NCI-H446 (cell line): Measurements from ENCODE around the gene SKIL.

ENCODE experiments used
- DNase-seq, 2 experiments: peaks; one replicate each; lab custom pipeline; 2025; lab: John Stamatoyannopoulos, UW

The SKIL gene

DNA sequence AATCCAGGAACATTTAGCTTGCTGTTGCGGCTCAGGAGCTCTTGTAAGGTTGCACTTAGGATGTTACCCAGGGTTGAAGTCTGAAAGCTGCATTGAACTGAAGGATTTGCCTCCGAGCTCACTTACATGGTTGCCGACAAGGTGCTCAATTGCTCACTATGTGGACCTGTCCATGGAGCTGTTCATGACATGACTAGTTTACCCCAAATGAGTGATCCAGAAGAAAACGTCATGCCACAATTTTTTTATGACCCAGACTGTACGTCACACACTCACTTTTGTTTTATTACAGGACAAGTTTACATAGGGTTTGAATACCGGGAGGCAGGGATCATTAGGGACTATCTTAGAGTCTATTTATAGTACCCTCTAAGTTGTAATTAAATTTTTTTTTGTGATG lies 40.2 kb downstream of the SKIL start:
- DNase-seq, result no peak

DNA sequence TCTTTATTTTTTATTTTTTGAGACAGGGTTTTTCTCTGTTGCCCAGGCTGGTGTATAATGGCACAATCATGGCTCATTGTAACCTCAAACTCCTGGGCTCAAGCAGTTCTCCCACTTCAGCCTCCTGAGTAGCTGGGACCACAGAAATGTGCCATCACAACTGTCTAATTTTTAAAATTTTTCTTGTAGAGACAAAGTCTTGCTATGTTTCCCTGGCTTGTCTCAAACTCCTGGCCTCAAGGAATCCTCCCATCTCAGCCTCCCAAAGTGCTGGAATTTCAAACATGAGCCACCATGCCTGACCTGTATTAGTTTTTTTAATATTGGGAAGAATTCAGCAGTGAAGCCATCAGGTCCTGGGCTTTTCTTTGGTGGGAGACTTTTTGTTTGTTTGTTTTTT lies 47.6 kb downstream of the SKIL start:
- no peak for DNase-seq

DNA sequence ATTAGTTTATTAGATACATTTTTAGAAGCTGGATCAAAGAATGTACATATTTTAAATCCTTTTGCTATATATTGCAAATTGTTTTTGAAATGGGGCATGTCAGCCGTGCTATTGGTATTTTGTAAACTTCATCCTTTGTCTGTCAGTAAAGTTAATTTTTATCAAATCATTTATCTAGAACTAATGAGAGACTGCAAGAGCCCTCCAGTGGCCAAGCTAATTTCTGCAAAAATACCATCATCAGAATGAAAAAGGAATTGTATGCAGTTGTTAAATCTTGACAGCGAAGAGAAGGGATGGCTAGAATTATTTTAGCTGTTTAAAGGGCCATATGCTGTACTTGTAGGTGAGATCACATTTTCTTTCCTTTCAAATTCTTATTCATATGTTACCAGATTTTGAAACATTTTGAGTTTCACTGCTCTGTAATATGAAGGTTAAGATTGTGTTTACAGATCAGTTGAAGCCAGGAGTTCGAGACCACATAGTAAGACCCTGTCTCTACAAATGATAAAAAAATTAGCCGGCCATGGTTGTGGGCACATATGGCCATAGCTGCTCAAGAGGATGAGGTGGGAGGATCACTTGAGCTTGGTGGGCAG lies 53.0 kb downstream of the SKIL start:
- DNase-seq, result peak in 1 of 2 experiments; percentile 26

DNA sequence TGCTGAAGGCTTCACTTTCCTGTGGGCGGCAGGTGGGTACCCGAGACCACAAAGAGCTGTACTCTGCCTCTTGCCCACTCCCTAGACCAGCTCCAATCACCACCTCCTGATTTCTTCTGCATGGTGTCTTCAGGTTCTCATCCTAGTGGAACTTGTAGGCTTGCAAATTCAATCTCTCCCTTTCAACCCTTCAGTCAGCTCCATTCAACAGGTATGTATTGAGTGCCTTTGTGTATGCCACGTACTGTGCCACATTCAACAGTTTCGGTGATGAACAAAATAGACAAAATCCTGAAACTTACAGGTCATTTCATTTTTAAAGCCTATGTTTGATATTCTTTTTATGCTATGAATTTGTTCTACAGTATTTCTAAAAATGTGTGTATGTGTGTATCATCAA lies 55.8 kb downstream of the SKIL start:
- DNase-seq, result no peak

DNA sequence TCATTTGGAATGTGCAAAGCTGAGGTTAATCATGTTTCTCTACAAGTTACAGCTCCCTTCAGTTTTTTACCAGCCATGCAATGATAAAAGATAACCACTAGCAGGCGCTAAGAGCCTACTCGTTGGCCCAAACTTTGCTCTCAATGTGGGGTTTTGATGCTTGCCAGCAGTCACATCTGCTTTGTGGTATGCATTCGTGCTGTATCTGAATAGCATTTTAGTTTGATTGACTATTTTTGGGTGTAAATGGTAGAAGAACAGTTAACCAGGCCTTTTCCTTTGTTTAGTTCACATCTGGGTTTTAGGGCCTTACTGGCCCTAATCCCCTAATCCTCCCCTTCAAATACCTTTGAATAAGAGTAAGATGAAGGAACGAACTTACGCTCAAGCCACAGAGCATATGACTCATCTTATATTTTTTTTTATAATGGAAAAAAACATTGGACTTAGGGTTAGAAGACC lies 56.7 kb downstream of the SKIL start:
- peak; percentile 50 to 84 for DNase-seq

DNA sequence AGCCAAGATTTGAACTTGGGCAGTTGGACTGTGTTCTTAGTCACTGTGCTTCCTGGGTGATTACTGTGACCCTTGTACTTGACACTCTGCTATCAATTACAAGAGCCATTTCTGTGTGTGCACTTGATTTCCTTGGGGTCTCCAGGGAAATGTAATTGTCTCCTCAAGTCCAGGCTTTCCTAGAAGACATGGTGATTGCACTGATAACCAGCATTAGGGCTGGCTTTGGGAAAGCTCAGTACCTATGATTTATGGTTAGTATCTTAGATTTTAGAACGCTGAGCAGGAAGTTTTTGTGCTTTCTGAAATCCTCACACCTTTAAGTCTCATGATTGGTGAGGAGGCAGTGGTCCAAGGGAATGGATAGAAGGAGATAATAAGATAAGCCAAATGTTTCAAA lies 59.6 kb downstream of the SKIL start:
- DNase-seq, result no peak

DNA sequence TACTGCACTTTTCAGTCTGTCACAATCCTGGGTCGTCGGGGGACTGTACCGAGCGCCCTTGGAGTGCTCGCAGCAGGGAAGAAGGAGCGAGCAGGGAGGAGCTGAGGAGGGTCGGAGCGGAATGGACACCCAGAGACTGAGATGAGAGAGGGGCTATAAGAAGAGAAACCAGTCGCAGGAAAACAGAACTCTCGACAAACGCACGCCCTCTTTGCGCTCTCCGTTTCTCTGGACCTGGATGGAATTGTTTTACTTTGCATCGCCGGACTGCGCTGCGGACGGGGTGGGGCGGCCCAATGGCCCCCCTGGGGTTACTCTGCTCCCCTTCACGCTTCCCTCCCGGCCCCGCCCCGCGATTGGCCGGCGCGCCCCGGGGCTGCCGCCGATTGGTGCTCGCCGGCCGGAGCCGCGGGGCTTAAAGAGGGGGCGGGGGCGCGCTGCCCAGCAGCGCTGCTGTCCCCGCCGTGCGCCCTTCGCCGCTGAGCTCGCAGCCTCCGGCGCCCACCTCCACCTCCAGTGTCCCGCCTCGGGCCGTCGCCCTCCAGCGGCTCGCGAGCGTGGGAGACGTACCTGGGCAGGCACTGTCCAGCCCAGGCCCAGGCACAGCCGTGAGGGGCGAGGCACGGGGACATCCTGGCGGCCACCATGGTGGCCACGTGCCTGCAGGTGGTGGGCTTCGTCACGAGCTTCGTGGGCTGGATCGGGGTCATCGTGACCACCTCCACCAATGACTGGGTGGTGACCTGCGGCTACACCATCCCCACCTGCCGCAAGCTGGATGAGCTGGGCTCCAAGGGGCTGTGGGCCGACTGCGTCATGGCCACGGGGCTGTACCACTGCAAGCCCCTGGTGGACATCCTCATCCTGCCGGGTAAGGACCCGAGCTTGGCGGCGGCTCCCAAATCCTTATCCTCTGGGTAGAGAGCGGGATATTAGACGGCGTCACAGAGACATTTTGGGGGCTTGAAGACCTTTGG lies 61.2 kb downstream of the SKIL start, which contains the start of gene CLDN11:
Gene CLDN11, plus strand, starts transcription at position 447 of the 977 bp plus-strand sequence. Its CDS starts 199 bp downstream, at position 646.
- no peak for DNase-seq

DNA sequence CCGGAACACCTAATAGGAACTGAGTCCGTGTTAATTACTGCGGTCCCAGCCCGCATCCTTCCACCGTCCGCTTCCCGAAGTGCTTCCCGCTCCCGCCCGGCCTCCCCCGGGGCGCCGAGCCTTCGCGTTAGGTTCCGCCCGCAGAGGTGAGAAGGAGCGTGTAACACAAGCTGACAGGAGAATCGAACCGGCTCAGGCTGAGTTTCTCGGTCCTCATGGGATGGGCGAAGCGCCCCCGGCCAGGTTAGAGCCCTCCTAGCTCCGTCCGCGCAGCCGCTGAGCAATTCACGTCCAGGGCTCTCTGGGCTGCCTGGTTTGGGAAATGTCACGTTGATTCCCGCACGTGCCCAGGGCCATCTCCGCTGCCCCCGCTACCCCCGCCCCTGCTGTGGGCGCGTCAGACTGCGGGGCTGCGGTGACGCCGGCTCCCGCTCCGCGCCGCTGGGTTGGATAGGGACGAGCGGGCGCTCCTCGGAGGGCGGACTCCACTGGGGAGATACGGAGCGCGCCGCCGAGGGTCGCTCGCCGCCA lies 62.1 kb downstream of the SKIL start:
- no peak for DNase-seq

DNA sequence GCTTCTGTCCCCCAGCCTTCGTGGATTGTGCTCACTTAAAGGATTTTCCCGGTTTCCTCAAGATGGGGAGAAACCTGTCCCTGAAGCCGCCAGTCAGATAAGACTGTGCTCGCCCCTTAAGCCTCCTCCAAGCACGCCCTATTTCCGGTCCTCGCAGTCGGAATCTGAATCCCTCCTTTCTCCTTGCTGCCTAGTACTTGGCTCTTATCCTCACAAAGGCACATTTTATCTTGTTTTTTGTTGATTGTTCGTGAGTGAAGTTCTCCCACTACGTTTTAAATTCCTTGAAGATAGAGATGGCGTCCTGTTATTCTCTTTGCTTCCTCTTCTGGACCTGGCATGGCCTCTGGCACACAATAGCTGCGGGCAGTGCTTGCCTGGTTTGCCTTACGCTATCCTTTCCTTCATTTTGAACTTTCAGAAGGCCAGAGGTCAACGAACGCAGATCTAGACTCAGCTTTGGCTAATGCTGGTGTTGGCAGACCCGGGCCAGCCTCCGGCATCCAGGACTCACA lies 62.8 kb downstream of the SKIL start:
- no peak for DNase-seq

DNA sequence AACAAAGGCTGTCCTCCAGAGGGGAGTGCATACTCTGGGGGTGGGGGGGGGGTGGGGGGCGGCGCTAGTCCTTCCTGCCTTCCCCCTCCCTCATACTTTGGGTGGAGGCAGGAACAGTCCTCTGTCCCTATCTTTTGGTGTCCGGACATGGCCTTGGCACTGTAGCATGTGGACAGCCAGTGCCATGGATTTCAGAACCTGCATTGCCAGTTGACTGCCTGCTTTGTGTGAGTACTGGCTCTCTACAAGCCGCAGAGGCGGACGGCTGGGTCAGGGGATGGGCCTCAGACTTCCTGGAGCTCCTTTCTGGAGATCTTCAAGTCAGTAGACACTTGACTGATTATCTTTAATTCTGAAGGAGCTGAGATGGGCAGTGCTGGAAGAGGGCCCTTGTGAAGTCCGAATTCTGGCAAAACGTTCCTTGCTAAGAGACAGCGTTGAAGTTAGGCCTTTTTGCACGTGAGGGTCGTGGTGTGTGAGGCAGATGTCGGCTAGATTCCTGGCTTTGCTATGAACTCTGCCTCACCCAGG lies 63.7 kb downstream of the SKIL start:
- DNase-seq, result no peak

DNA sequence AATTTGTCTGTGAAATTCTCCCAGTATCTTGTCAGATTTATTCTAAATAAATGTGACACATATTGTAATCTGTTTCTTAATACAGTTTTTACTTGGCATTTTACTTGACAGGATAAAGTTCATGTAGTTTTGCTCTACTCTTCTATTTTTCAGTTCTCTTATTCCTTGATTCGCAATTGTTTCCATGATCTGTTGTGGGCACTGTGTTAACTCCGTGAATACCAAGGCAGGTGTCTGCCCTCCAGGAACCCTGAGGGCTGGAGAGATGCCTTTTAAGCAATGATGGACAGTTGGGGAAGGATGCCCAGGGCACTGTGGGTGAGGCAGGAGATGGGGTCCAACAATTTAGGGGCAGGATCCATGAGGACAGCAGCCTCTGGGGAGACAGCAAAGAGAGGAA lies 64.2 kb downstream of the SKIL start:
- no peak for DNase-seq

DNA sequence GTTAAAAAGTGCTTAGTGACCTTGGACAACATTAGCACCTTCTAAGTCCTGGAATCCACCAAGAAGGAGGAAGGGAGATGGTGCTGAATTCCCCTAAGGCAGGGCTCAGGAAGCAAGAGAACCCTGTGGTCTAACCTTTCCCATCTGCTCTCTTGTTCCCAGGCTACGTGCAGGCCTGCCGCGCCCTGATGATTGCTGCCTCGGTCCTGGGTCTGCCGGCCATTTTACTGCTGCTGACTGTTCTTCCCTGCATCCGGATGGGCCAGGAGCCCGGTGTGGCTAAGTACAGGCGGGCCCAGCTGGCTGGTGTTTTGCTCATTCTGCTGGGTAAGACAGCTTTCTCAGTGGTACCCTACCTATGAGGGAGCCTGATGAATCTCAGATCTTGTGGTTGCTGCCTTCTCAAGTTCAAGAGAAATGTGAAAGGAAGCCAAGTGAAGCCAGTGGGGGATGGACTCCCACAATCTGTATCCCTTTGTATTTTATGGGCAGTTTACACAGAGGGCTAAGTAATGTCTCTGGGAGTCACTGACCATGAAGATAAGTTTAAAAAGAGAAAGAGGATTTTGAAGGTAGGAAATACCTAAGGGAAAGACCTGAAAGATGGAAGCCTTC lies 65.6 kb downstream of the SKIL start:
- no peak for DNase-seq

DNA sequence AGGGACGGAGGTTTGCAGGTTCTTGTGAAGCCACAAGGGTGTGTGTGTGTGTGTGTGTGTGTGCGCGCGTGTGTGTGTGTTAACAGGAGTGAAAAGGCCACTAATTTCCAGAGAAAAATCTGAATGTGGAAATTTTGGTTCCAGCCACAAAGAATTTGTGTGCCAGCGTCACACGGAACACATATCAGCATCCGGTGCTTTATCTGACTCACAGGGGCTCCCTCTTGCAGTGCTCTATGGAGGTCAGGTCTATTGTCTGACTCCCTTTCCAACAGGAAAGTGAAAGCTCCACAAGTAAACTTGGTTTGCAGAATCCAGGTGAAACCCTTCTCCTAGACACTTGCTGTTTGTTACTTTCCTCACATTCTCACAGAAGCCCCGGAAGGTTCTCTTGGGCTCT lies 67.4 kb downstream of the SKIL start:
- DNase-seq, result no peak

DNA sequence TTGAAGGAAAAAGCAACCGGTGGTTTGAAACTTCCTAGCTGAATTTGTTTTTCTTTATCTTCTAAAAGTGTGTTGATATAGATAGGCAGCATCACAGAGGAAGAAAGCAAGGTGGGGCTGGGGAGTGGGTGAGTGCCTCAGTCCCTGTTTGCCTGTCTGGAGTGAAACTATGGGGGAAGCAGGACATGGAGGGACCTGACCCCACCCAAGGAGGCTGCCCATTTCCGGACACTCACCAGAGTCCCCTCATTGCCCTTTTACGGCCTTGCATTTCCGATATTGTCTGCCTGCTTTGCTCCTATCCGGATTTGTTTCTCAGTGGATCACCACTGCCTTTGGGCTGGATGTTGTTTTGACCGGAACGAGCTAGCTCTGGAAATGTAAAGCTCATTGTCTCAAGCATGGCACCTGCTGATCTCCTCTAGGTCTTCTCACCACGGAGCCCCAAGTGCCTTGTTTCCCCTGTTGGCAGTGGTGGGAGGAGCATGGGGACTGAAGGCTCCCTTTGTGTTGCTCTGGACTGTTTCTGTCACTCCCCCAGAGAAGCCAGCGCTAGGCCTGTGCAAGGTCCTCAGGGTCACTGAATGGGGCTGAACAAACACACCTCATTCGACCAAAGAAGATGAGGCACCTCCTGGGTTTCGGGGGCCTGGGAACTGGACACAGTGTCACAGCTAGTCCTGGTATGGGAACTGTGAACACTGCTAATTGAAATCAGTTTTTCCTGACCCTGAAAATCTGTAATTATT lies 68.2 kb downstream of the SKIL start:
- no peak for DNase-seq

DNA sequence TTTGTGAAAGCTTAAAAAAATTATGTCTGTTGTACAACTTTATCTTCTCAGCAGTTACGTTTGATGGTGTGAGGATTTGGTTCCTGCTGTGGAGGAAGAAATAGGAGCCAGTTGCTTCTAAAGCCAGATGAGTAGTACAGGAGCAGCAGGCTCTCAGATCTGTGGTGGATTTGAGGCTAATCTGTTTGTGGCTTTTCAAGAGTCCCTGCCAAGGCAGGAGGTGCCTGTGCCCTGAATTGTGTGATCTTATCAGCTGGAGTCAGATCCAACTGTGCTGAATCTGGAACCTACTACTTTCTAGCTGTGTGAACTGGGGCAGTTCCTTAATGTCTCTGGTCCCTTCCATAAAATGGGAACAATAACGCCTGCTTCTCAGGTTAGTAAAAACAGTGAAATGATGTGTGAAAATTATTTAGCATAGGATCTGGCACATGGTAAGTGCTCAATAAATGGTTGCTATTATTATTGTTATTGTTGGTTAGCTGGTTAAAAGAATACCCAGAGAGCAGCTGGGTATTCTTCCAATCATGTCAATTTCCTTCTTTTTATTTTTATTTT lies 68.8 kb downstream of the SKIL start:
- DNase-seq, result no peak

DNA sequence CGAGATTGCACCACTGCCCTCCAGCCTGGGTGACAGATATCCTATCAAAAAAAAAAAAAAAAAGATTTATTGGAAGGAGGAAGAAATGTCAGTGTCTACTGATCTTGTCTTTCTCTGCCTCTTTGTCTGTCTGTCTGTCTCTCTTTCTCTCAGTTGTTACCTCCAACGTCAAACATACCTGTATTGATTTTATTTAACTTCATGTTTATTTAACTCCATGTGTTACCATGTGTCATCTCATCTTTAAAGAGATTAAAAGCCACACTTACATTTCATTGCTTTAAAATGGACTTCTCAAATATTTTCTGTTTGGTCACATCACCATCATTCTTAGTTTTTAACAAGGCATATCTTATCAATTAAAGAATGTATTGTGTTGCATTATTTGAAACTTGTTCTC lies 70.6 kb downstream of the SKIL start:
- DNase-seq, result no peak

DNA sequence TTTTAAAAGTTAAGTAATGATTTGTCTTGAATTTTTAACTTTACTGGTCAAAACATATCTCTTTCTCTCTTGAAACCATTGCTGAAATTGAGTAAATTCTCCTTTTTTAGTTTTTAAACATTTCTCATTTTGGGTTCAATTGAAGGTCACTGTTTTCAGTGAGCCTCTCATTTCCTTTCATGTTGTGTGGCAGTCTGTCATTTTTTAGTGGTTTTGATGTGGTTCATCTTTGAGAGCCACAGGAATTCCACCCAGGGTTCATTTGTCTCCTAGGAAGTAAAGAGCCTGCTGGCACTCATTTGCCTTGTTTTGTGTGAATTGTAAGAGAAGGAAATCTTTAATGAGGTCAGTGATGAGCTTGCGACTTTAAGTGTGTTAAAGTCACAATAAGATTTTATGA lies 71.5 kb downstream of the SKIL start:
- no peak for DNase-seq

DNA sequence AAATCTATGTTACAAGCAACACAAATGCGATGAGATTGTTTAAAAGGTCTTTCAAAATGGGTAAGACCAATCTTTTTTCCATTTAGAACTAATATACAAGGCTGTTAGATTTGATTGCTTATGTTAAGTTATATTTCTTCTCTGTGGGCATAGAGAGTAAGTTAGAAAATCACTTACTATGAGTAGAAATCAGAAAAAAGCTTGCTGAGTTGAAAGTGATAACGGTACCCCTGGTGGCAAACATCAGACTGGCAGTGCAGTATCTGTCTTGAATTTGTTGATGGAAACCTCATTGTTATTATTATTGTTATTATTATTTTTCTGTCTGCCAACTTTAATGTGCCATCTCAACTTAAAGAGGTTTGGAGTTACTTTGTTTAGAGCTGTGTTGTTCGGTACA lies 73.5 kb downstream of the SKIL start:
- DNase-seq, result no peak

DNA sequence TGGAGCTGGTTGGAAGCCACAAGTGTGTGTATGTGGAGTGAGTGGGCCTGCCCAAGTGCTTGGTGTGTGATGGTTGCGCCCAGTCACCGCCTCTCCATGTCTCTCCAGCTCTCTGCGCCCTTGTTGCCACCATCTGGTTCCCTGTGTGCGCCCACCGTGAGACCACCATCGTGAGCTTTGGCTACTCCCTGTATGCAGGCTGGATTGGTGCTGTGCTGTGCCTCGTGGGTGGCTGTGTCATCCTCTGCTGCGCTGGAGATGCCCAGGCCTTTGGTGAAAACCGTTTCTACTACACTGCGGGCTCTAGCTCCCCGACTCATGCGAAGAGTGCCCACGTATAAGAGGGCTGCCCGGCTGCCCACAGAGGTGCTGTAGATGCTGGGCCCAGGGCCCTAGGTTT lies 74.9 kb downstream of the SKIL start:
- no peak for DNase-seq

DNA sequence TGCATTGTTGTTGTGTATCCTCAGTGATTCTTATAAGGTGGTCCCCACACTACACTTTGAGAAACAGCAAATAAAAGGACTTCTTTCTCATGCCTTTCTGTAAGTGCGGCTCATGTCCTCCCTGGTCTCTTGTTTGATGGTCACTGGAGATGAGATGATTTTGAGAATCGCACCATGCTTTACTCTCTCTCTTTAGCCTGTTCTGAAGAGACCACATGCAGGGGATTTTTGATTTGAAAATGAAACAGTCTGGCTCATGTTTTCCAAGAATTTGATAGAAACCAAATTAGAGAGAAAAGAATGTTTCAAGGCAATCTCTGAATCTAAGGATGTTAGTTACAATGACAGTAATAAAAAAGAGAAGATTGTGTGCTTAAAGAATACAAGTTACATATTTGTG lies 79.2 kb downstream of the SKIL start:
- no peak for DNase-seq

DNA sequence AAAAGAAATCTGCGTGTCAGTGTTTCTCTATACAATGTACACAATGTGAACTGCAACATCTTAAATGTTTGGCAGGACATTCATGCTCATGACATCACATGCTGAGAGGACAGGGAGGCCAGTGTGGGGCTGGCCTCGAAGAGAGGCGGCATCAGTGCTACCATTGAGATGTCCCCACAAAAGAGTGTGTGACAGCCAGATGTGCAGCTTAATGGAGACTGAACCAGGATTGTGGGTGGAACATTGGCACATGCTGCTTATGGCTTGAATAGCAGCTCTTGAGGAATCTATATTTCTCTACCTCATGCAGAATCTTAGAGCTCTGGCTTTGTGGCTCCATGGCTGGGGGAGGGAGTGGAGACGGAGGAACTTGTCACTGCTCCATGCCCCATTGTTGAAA lies 79.7 kb downstream of the SKIL start:
- no peak for DNase-seq
